Keratinocyte (primary cell): ENCODE results near the gene BCAS3. TPM values are rescaled to one million over a fixed set of nuclear protein-coding genes. Genes with fewer than 3 reads are reported as not detected.

Experiments used
- DNase-seq: peaks from one replicate; pipeline ENCODE4 v3.0.0-alpha.2; 2011; ENCODE audit warnings: low read depth, missing footprints, low spot score
- FAIRE-seq: peaks from 2 replicates; lab custom pipeline; 2011; peaks lifted over from hg19 to GRCh38; lab: Jason Lieb, UNC
- H2AFZ ChIP-seq: 2 replicates; pipeline ENCODE4 v1.6.0; 2012; ENCODE audit warnings: low read length, control low read depth, inconsistent platforms; ENCODE audit not compliant: control insufficient read depth
- H3K27ac ChIP-seq: 2 replicates; pipeline ENCODE4 v1.5.1; 2011; ENCODE audit warnings: low read length; ENCODE audit not compliant: control insufficient read depth, insufficient read depth
- H3K27me3 ChIP-seq: 3 replicates; pipeline ENCODE4 v1.6.0; 2011; ENCODE audit warnings: low read length; ENCODE audit not compliant: control insufficient read depth, insufficient read depth; ENCODE audit errors: extremely low read depth
- H3K36me3 ChIP-seq, 2 experiments: 2 replicates in 1 of 2; 3 replicates in 1 of 2; pipeline ENCODE4 v1.5.1; 2011; ENCODE audit warnings: low read length in 2 of 2, mild to moderate bottlenecking in 1 of 2; ENCODE audit not compliant: control insufficient read depth in 2 of 2, insufficient read depth in 2 of 2; ENCODE audit errors: extremely low read depth in 1 of 2
- H3K4me1 ChIP-seq: 3 replicates; pipeline ENCODE4 v1.5.1; 2011; ENCODE audit warnings: low read length; ENCODE audit not compliant: control insufficient read depth, insufficient read depth; ENCODE audit errors: extremely low read depth
- H3K4me2 ChIP-seq: 3 replicates; pipeline ENCODE4 v1.6.0; 2011; ENCODE audit warnings: low read depth, low read length; ENCODE audit not compliant: control insufficient read depth, insufficient read depth; ENCODE audit errors: extremely low read depth
- H3K4me3 ChIP-seq, 3 experiments: fragments of 200-600 bp in 1 of 3; sonication (generic) in 1 of 3; 2 replicates in 2 of 3; 3 replicates in 1 of 3; pipeline ENCODE4 v1.5.1; 2011 to 2016; ENCODE audit warnings: low read length in 3 of 3, mild to moderate bottlenecking in 3 of 3, control low read depth in 2 of 3, inconsistent platforms in 1 of 3, low read depth in 1 of 3, mixed read lengths in 1 of 3, mixed run types in 1 of 3, moderate library complexity in 1 of 3; ENCODE audit not compliant: control insufficient read depth in 2 of 3, insufficient read depth in 2 of 3; ENCODE audit errors: extremely low read depth in 1 of 3
- H3K79me2 ChIP-seq: 2 replicates; pipeline ENCODE4 v1.6.0; 2012; ENCODE audit warnings: low read length; ENCODE audit not compliant: control insufficient read depth, insufficient read depth
- H3K9ac ChIP-seq: 3 replicates; pipeline ENCODE4 v1.6.0; 2011; ENCODE audit warnings: low read length; ENCODE audit not compliant: control insufficient read depth, insufficient read depth; ENCODE audit errors: extremely low read depth
- H3K9me1 ChIP-seq: 3 replicates; pipeline ENCODE4 v1.6.0; 2011; ENCODE audit warnings: low read length; ENCODE audit not compliant: control insufficient read depth, insufficient read depth; ENCODE audit errors: extremely low read depth
- H3K9me3 ChIP-seq: 2 replicates; pipeline ENCODE4 v1.5.1; 2012; ENCODE audit warnings: low read depth, low read length; ENCODE audit not compliant: control insufficient read depth
- H4K20me1 ChIP-seq: 3 replicates; pipeline ENCODE4 v1.6.0; 2011; ENCODE audit warnings: low read length; ENCODE audit not compliant: control insufficient read depth, insufficient read depth; ENCODE audit errors: extremely low read depth
- EZH2 ChIP-seq: IDR thresholded peaks from one replicate; pipeline ENCODE4 v1.6.1; 2012; ENCODE audit warnings: inconsistent platforms, mild to moderate bottlenecking, low read length, moderate library complexity
- dilution Hi-C: fragments of 300-500 bp; cut with MboI; formaldehyde crosslinking; loops from one replicate; pipeline ENCODE4 v1.7.0; 2020; ENCODE audit warnings: low sequenced_read_pairs; ENCODE audit not compliant: extremely low pct_ligation_motif_present
- polyA plus RNA-seq, 5 experiments: library from polyadenylated mRNA; depleted of rRNA in 3 of 5; stranded (reverse) in 3 of 5; stranded (forward) in 1 of 5; unstranded in 1 of 5; fragments of >200 nt; gene quantifications; 1 replicate in 1 of 5; 2 replicates in 3 of 5; 3 replicates in 1 of 5; pipeline versions ENCODE4 v1.2.1 to v1.2.3, GENCODE V29; 2011 to 2012; ENCODE audit warnings: missing spikeins in 2 of 5, low read depth in 1 of 5, low replicate concordance in 1 of 5
- TF ChIP-seq, protein P1 (sequence below), 3 experiments: IDR thresholded peaks in 1 of 3; conservative IDR thresholded peaks in 1 of 3; optimal IDR thresholded peaks in 1 of 3; 2 replicates in 2 of 3; 3 replicates in 1 of 3; pipeline versions ENCODE3 to v1.5.1; 2011; ENCODE audit warnings: low read length in 3 of 3, mild to moderate bottlenecking in 3 of 3, moderate library complexity in 2 of 3, control low read depth in 1 of 3, inconsistent platforms in 1 of 3; ENCODE audit not compliant: insufficient read depth in 2 of 3; ENCODE audit errors: extremely low read depth in 1 of 3

BCAS3 gene
- polyA plus RNA-seq, 1 donor (not counting 4 experiments of a cell fraction or from before 2014, with no cell fraction given): 11.8 TPM

DNA sequence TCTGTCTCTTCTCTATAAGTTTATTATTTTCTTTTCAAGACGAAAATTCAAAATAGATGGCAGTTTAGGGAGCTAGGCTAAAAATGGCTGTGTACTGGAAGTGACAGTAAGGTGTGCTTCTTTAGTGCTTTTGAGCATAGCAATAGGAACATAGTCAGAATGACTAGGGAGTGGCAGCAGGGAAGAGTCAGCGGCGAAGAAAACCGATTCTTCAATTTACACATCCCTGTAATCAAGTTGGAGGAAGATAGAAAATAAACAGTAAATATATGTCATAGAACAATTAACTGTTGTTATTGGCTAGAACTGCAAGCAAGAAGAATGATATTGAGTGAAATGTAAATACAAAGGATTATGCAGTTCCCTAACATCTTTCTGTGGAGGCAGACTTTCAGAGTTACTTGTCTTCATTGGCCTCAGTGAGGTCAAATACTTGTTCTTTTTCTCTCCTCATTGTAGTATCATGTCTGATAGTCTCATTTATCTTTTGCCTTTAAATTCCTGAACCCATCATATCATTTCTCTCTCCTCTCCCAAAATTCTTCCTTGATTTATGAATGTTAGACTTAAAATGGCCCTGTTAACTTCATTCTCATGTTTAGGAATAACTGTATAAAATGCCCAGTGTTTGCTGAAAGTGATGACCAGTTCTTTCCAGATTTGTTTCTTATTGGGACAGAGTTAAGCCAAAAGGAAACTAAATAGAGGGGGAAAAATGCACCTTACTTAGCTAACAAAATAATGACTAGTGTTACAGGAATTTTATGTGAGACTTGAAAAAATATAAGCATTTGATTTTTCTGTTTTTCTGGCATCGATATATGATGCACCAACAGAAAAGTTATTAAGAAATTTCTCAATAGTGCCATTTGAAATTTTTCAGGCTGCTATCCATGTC lies 211.4 kb downstream of the BCAS3 start:
- no peak overlapping the region for H2AFZ ChIP-seq
- dilution Hi-C loops: no loop called here
- no peaks in the 10 kb centered on the region for H3K9me3 ChIP-seq

DNA sequence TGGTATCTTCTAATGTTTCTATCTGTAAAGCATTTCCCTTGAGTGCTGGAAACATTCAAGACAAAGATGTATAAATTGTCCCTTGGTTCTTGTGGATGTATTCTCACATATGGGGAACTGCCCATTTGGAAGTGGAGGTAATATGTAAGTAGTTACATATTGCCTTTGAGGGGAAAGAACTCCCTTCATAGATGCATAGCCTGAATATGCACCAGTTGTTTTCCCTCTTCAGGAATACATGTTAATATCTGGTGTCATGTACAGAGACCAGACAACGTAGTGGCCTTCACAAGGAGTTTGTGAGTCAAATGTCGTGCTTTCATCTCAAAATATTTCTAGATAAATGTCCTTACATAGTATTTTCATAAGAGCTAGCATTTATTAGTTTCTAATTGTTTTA lies 213.5 kb downstream of the BCAS3 start:
- dilution Hi-C loops: no loop called here
- DNase-seq (no peak), FAIRE-seq (no peak)
- H3K27me3 ChIP-seq: no peaks in the 10 kb centered on the region
- no peak overlapping the region for H2AFZ ChIP-seq
- TF ChIP-seq, protein P1, sequence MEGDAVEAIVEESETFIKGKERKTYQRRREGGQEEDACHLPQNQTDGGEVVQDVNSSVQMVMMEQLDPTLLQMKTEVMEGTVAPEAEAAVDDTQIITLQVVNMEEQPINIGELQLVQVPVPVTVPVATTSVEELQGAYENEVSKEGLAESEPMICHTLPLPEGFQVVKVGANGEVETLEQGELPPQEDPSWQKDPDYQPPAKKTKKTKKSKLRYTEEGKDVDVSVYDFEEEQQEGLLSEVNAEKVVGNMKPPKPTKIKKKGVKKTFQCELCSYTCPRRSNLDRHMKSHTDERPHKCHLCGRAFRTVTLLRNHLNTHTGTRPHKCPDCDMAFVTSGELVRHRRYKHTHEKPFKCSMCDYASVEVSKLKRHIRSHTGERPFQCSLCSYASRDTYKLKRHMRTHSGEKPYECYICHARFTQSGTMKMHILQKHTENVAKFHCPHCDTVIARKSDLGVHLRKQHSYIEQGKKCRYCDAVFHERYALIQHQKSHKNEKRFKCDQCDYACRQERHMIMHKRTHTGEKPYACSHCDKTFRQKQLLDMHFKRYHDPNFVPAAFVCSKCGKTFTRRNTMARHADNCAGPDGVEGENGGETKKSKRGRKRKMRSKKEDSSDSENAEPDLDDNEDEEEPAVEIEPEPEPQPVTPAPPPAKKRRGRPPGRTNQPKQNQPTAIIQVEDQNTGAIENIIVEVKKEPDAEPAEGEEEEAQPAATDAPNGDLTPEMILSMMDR (optimal IDR thresholded peaks at IDR 0.05 in 1 of 3, IDR thresholded peaks at IDR 0.05 in 1 of 3, conservative IDR thresholded peaks at IDR 0.05 in 1 of 3; ENCODE audit: extremely low read depth in 1 of 3, insufficient read depth in 2 of 3, low read length in 3 of 3): no peak
- TF ChIP-seq EZH2: no peak
- H3K9ac ChIP-seq: no peak overlapping the region
- no peaks in the 10 kb centered on the region for H4K20me1 ChIP-seq
- no peak overlapping the region for H3K4me2 ChIP-seq
- no peaks in the 10 kb centered on the region for H3K9me1 ChIP-seq
- H3K27ac ChIP-seq: no peak overlapping the region
- peaks cover 4% of the 10 kb centered on the region for H3K4me1 ChIP-seq
- no peaks in the 10 kb centered on the region for H3K9me3 ChIP-seq
- no peak overlapping the region for H3K4me3 ChIP-seq
- no peaks in the 10 kb centered on the region for H3K36me3 ChIP-seq
- no peaks in the 10 kb centered on the region for H3K79me2 ChIP-seq

More for the DNA sequence above, 211.4 kb downstream of the BCAS3 start:
- H3K9ac ChIP-seq: no peak overlapping the region
- no peak overlapping the region for H3K4me2 ChIP-seq
- no peaks in the 10 kb centered on the region for H3K79me2 ChIP-seq
- peaks cover 4% of the 10 kb centered on the region for H3K4me1 ChIP-seq
- no peaks in the 10 kb centered on the region for H3K36me3 ChIP-seq
- no peaks in the 10 kb centered on the region for H4K20me1 ChIP-seq
- no peak for TF ChIP-seq EZH2
- TF ChIP-seq, protein P1 (optimal IDR thresholded peaks at IDR 0.05 in 1 of 3, IDR thresholded peaks at IDR 0.05 in 1 of 3, conservative IDR thresholded peaks at IDR 0.05 in 1 of 3; ENCODE audit: extremely low read depth in 1 of 3, insufficient read depth in 2 of 3, low read length in 3 of 3): no peak
- no peaks in the 10 kb centered on the region for H3K27me3 ChIP-seq
- H3K4me3 ChIP-seq: no peak overlapping the region
- H3K27ac ChIP-seq: no peak overlapping the region
- FAIRE-seq: no peak
- no peak for DNase-seq
- no peaks in the 10 kb centered on the region for H3K9me1 ChIP-seq
